Panc1 (cell line): ENCODE results near the gene WDR26. TPM values are rescaled to one million over a fixed set of nuclear protein-coding genes. Genes with fewer than 3 reads are reported as not detected.

Experiments used
- ATAC-seq: fragments of 200-7000 bp; cut with Tn5 transposase; 2 replicates; pipeline ENCODE4 v1.9.1; 2020; ENCODE audit warnings: mild to moderate bottlenecking, moderate library complexity
- BruUV-seq: library from RNA; stranded (reverse); fragments of 400-500 nt; replicated peaks from 2 replicates; lab custom pipeline; 2021; lab: Mats Ljungman, UMichigan
- CTCF ChIA-PET: fragments of 300-600 bp; sonication (Branson Sonifier 250); formaldehyde crosslinking; loops from one replicate; lab custom pipeline; 2022; ENCODE audit warnings: antibody characterized with exemption; lab: Charles Lee
- POLR2A ChIA-PET: fragments of 300-600 bp; sonication (Branson Sonifier 250); formaldehyde crosslinking; loops from one replicate; lab custom pipeline; 2022; ENCODE audit warnings: antibody characterized with exemption; lab: Charles Lee
- DNase-seq: peaks from one replicate; pipeline ENCODE4 v3.0.0-alpha.2; 2010; ENCODE audit warnings: low read depth, low spot score
- H3K27ac ChIP-seq: 2 replicates; pipeline ENCODE4 v1.5.1; 2011; ENCODE audit warnings: mild to moderate bottlenecking, low read length, inconsistent platforms
- H3K27me3 ChIP-seq: fragments of 200-500 bp; sonication (Bioruptor generic); 2 replicates; pipeline ENCODE4 v1.6.0; 2014; ENCODE audit warnings: low read length, inconsistent platforms; ENCODE audit not compliant: control insufficient read depth, insufficient read depth
- H3K36me3 ChIP-seq: fragments of 200-500 bp; sonication (Bioruptor generic); 2 replicates; pipeline ENCODE4 v1.5.1; 2014; ENCODE audit warnings: inconsistent platforms, mild to moderate bottlenecking, low read length, moderate library complexity; ENCODE audit not compliant: control insufficient read depth, insufficient read depth
- H3K4me1 ChIP-seq: 2 replicates; pipeline ENCODE4 v1.5.1; 2011; ENCODE audit warnings: inconsistent platforms, mild to moderate bottlenecking, low read length, moderate library complexity; ENCODE audit not compliant: control insufficient read depth, insufficient read depth
- H3K4me3 ChIP-seq, 2 experiments: 2 replicates each; pipeline ENCODE4 v1.5.1; 2011 to 2012; ENCODE audit warnings: low read depth in 2 of 2, low read length in 2 of 2, mild to moderate bottlenecking in 2 of 2, inconsistent platforms in 1 of 2, moderate library complexity in 1 of 2
- H3K9me3 ChIP-seq: fragments of 200-500 bp; sonication (Bioruptor generic); 2 replicates; pipeline ENCODE4 v1.5.1; 2014; ENCODE audit warnings: low read depth, mild to moderate bottlenecking, inconsistent platforms, low read length, moderate library complexity; ENCODE audit not compliant: control insufficient read depth, insufficient read depth
- CTCF ChIP-seq: fragments of 450-650 bp; IDR thresholded peaks from 2 replicates; pipeline ENCODE4 v1.5.1; 2017; ENCODE audit warnings: mild to moderate bottlenecking
- POLR2AphosphoS5 ChIP-seq: IDR thresholded peaks from 2 replicates; pipeline ENCODE4 v1.6.1; 2012; ENCODE audit warnings: mild to moderate bottlenecking, low read depth, low read length, moderate library complexity
- SIN3A ChIP-seq: IDR thresholded peaks from 2 replicates; pipeline ENCODE4 v1.6.1; 2012; ENCODE audit warnings: low read depth, mild to moderate bottlenecking, low read length, moderate library complexity, borderline replicate concordance; ENCODE audit not compliant: insufficient read depth
- TCF7L2 ChIP-seq: IDR thresholded peaks from 2 replicates; pipeline ENCODE4 v1.6.1; 2011; ENCODE audit warnings: mild to moderate bottlenecking, low read depth, low read length, inconsistent platforms
- in situ Hi-C: cut with HindIII; loops from 2 replicates; pipeline ENCODE4 v1.10.0; 2016; ENCODE audit warnings: low sequenced_read_pairs, low pct_unique_long_range_greater_than_20kb
- intact Hi-C: fragments of 100-400 bp; cut with micrococcal nuclease; formaldehyde crosslinking; loops from one replicate; pipeline ENCODE4 v1.10.0; 2022; ENCODE audit not compliant: unreplicated experiment
- total RNA-seq: library from RNA; stranded (reverse); gene quantifications from one replicate; pipeline ENCODE4 v1.2.1, GENCODE V29; 2021; ENCODE audit not compliant: unreplicated experiment
- TF ChIP-seq, protein P1 (sequence below), 2 experiments: IDR thresholded peaks; 2 replicates each; pipeline ENCODE4 v1.6.1; 2011 to 2012; ENCODE audit warnings: low read depth in 2 of 2, control low read depth in 1 of 2, low read length in 1 of 2, mild to moderate bottlenecking in 1 of 2, moderate library complexity in 1 of 2; ENCODE audit not compliant: insufficient read depth in 1 of 2

The WDR26 gene
- total RNA-seq, 1 experiment from 2014 or later: 91.3 TPM

- no peak overlapping the region for H3K27ac ChIP-seq
- H3K9me3 ChIP-seq: no peaks in the 10 kb centered on the region
- intact Hi-C loops: no loop called here
- ChIA-PET CTCF (no interaction called here), POLR2A (no interaction called here)
- TF ChIP-seq, protein P1, sequence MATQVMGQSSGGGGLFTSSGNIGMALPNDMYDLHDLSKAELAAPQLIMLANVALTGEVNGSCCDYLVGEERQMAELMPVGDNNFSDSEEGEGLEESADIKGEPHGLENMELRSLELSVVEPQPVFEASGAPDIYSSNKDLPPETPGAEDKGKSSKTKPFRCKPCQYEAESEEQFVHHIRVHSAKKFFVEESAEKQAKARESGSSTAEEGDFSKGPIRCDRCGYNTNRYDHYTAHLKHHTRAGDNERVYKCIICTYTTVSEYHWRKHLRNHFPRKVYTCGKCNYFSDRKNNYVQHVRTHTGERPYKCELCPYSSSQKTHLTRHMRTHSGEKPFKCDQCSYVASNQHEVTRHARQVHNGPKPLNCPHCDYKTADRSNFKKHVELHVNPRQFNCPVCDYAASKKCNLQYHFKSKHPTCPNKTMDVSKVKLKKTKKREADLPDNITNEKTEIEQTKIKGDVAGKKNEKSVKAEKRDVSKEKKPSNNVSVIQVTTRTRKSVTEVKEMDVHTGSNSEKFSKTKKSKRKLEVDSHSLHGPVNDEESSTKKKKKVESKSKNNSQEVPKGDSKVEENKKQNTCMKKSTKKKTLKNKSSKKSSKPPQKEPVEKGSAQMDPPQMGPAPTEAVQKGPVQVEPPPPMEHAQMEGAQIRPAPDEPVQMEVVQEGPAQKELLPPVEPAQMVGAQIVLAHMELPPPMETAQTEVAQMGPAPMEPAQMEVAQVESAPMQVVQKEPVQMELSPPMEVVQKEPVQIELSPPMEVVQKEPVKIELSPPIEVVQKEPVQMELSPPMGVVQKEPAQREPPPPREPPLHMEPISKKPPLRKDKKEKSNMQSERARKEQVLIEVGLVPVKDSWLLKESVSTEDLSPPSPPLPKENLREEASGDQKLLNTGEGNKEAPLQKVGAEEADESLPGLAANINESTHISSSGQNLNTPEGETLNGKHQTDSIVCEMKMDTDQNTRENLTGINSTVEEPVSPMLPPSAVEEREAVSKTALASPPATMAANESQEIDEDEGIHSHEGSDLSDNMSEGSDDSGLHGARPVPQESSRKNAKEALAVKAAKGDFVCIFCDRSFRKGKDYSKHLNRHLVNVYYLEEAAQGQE (IDR thresholded peaks at IDR 0.05; ENCODE audit: insufficient read depth in 1 of 2, low read depth in 2 of 2, low read length in 1 of 2): no peak
- H3K4me1 ChIP-seq: no peaks in the 10 kb centered on the region
- in situ Hi-C loops: no loop called here
- no peak for DNase-seq
- peaks cover 18% of the 10 kb centered on the region for H3K36me3 ChIP-seq
- no peak for ATAC-seq
- BruUV-seq: no TSS peak
- H3K4me3 ChIP-seq: no peak overlapping the region
- H3K27me3 ChIP-seq: no peaks in the 10 kb centered on the region
Observed at GRCh38 chr1:224375059-224375458, 59.5 kb downstream of the WDR26 start.

DNA sequence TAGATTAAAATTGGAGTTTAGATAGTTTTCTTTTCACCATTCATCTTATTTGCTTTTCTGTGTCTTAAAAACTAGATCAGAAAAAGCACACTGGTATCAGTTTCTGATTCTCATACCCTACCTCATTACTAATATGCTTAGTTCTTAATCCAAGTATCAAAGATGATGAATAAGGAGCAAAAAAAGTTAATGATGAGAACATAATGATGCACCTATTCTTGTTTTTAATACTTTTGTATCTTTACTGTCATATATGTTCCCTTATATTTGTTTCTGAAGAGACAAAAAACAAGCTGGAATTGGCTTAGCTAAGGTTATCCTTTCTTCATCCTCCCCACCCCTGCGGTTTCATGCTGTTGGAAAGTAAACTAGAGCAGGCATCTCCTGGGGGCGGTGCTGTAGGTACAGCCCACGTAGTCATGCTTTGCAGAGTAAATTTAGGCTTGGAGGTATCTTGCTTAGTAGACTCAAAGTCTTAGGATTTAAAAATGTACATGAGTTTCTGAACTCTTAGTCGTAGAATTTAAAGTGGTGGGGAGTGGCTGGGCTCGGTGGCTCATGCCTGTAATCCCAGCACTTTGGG is 61.5 kb downstream of the WDR26 start:
- BruUV-seq: no TSS peak
- in situ Hi-C loops (no loop called here), intact Hi-C loops (no loop called here)
- Histone ChIP-seq H3K4me3 (no peak overlapping the region), H3K27ac (no peak overlapping the region), H3K4me1 (no peaks in the 10 kb centered on the region), H3K27me3 (no peaks in the 10 kb centered on the region), H3K36me3 (peaks cover 21% of the 10 kb centered on the region), H3K9me3 (no peaks in the 10 kb centered on the region)
- POLR2A ChIA-PET: no interaction called here
- CTCF ChIA-PET: no interaction called here
- DNase-seq (no peak), ATAC-seq (no peak)
- no peak for TF ChIP-seq TCF7L2
- no peak for TF ChIP-seq POLR2AphosphoS5
- TF ChIP-seq, protein P1 (IDR thresholded peaks at IDR 0.05; ENCODE audit: insufficient read depth in 1 of 2, low read depth in 2 of 2, low read length in 1 of 2): no peak
- TF ChIP-seq SIN3A: no peak
- no peak for TF ChIP-seq CTCF
